Measurements from ENCODE around the gene MIER1. TPM values are rescaled to one million over a fixed set of nuclear protein-coding genes. Genes with fewer than 3 reads are reported as not detected.

MIER1 gene
- total and polyA plus RNA-seq, 9 of the 15 experiments (the other 6 are each of a cell fraction or from before 2014, with no cell fraction given): 13.9 to 34.8 (median 21.5) TPM

GRCh38 chr1:66890621-66891020, 34.2 kb upstream of the MIER1 start:
- 40% methylated on average over 1 of the region's 1 CpG for WGBS (ENCODE audit: insufficient coverage, low coverage, missing lambda C conversion rate)
- Histone ChIP-seq H2AFZ (ENCODE audit: low read depth, low read length) (no peak overlapping the region), H4K20me1 (replicated peaks; ENCODE audit: control insufficient read depth, insufficient read depth, low read length) (no peaks in the 10 kb centered on the region), H3K79me2 (ENCODE audit: control insufficient read depth, insufficient read depth, low read length) (no peaks in the 10 kb centered on the region), H3K27me3 (ENCODE audit: control insufficient read depth in 2 of 2, insufficient read depth in 2 of 2, low read length in 2 of 2) (no peaks in the 10 kb centered on the region), H3K9me3 (replicated peaks; ENCODE audit: control insufficient read depth, insufficient read depth, low read depth, low read length) (no peaks in the 10 kb centered on the region; the same call in 1 of the 2 replicates), H3K9ac (ENCODE audit: insufficient read depth in 1 of 2, low read depth in 2 of 2, low read length in 2 of 2) (no peak overlapping the region), H3K4me3 (no peak overlapping the region), H3K9me1 (ENCODE audit: control insufficient read depth, insufficient read depth, low read length) (no peaks in the 10 kb centered on the region), H3K4me1 (replicated peaks in 1 of 2; ENCODE audit: control insufficient read depth in 2 of 2, insufficient read depth in 2 of 2, low read length in 2 of 2) (no peaks in the 10 kb centered on the region; a peak in 1 of 5 replicates), H3K4me2 (ENCODE audit: insufficient read depth, low read length) (no peak overlapping the region), H3K27ac (ENCODE audit: extremely low read depth, low read depth, low read length) (no peak overlapping the region), H3K36me3 (ENCODE audit: control insufficient read depth, insufficient read depth, low read length) (no peaks in the 10 kb centered on the region)
- intact Hi-C loops (cut with micrococcal nuclease) (no loop called here), in situ Hi-C loops (cut with MboI) (no loop called here)
- DNase-seq (ENCODE audit: extremely low read depth in 1 of 4, low spot score in 3 of 4) (no peak), ATAC-seq (no peak), FAIRE-seq (no peak)
- peak; percentile 51; the same call in 1 of the 2 replicates for TF ChIP-seq MTA1 (IDR thresholded peaks at IDR 0.05; ENCODE audit: borderline replicate concordance)
- peak in 1 of 2 experiments; percentile 84; a peak in 3 of 4 replicates for TF ChIP-seq ETV6 (IDR thresholded peaks at IDR 0.05; ENCODE audit: borderline replicate concordance in 1 of 2, low read depth in 2 of 2, low read length in 1 of 2)
- TF ChIP-seq ETV6 (CRISPR knock-in tag; IDR thresholded peaks at IDR 0.05; ENCODE audit: borderline replicate concordance): no peak
- TF ChIP-seq GTF3C2 (IDR thresholded peaks at IDR 0.05; ENCODE audit: borderline replicate concordance, extremely low read depth, insufficient read length): no peak
- TF ChIP-seq SIRT6 (IDR thresholded peaks at IDR 0.05; ENCODE audit: low read depth, low read length): no peak
- peak; percentile 64; the same call in 1 of the 2 replicates for TF ChIP-seq ZNF512 (tag; IDR thresholded peaks at IDR 0.05)
- TF ChIP-seq KDM1A (IDR thresholded peaks at IDR 0.05): no peak
- POLR2A ChIA-PET: no interaction called here
- CTCF ChIA-PET (ENCODE audit: low intra/inter-chr PET ratio): no interaction called here
- no TSS peak for BruUV-seq (replicated peaks)

All from K562 (cell line).